GM19463 (cell line): ENCODE measurements around the gene CACNA1B.
"Not testable (repeated sequence)": the region's sequence is repeated elsewhere in the genome, so short reads cannot be mapped to it uniquely, and the experiment has no call there.

Experiments
- ATAC-seq: cut with Tn5 transposase; IDR thresholded peaks from one replicate; pipeline ENCODE4 v1.9.1; 2021; ENCODE audit warnings: mild to moderate bottlenecking, moderate library complexity; ENCODE audit not compliant: unreplicated experiment

Gene CACNA1B

GRCh38 chr9:137885121-137885520, 7.5 kb downstream of the CACNA1B start:
- ATAC-seq = not testable (repeated sequence)

- not testable (repeated sequence) for ATAC-seq
Observed at GRCh38 chr9:137888621-137889020, 11.0 kb downstream of the CACNA1B start.

GRCh38 chr9:137889966-137890365, 12.4 kb downstream of the CACNA1B start:
- not testable (repeated sequence) for ATAC-seq

GRCh38 chr9:137890768-137891587, 13.4 kb downstream of the CACNA1B start:
- not testable (repeated sequence) for ATAC-seq

GRCh38 chr9:137891588-137892423, 14.2 kb downstream of the CACNA1B start:
- ATAC-seq = no peak

- ATAC-seq = no peak
Observed at GRCh38 chr9:137892424-137893191, 15.0 kb downstream of the CACNA1B start.

GRCh38 chr9:137893670-137894069, 16.1 kb downstream of the CACNA1B start:
- ATAC-seq = no peak

GRCh38 chr9:137899551-137900360, 22.2 kb downstream of the CACNA1B start:
- no peak for ATAC-seq

- no peak for ATAC-seq
Observed at GRCh38 chr9:137900584-137901310, 23.2 kb downstream of the CACNA1B start.

GRCh38 chr9:137902646-137903045, 25.1 kb downstream of the CACNA1B start:
- no peak for ATAC-seq

GRCh38 chr9:137905740-137906139, 28.2 kb downstream of the CACNA1B start:
- no peak for ATAC-seq

GRCh38 chr9:137907776-137908175, 30.2 kb downstream of the CACNA1B start:
- no peak for ATAC-seq

- ATAC-seq = no peak
Observed at GRCh38 chr9:137912671-137913070, 35.1 kb downstream of the CACNA1B start.

- ATAC-seq = no peak
Observed at GRCh38 chr9:137913132-137913531, 35.5 kb downstream of the CACNA1B start.

GRCh38 chr9:137913771-137914767, 36.5 kb downstream of the CACNA1B start:
- ATAC-seq = no peak

GRCh38 chr9:137916540-137916939, 39.0 kb downstream of the CACNA1B start:
- ATAC-seq = no peak

GRCh38 chr9:137917116-137917515, 39.5 kb downstream of the CACNA1B start:
- ATAC-seq = no peak

- ATAC-seq = no peak
Observed at GRCh38 chr9:137917795-137918194, 40.2 kb downstream of the CACNA1B start.
